Esophagus (tissue), 2 donors: ENCODE results near the gene HAUS6. TPM values are rescaled to one million over a fixed set of nuclear protein-coding genes. Genes with fewer than 3 reads are reported as not detected.
"Not testable (repeated sequence)": the region's sequence is repeated elsewhere in the genome, so short reads cannot be mapped to it uniquely, and the experiment has no call there.

Experiments
- H3K27ac ChIP-seq, 2 donors: one replicate each; pipeline ENCODE4 v1.5.1; 2013; ENCODE audit warnings: low read depth in 2 of 2, mild to moderate bottlenecking in 2 of 2, inconsistent platforms in 1 of 2, low read length in 1 of 2, moderate library complexity in 1 of 2
- H3K27me3 ChIP-seq, 2 donors: one replicate each; pipeline ENCODE4 v1.6.1; 2013; ENCODE audit warnings: low read length in 2 of 2, control low read depth in 1 of 2, mild to moderate bottlenecking in 1 of 2; ENCODE audit not compliant: insufficient read depth in 2 of 2, control insufficient read depth in 1 of 2
- H3K36me3 ChIP-seq, 2 donors: one replicate each; pipeline ENCODE4 v1.6.1; 2013; ENCODE audit warnings: low read length in 1 of 2; ENCODE audit not compliant: control insufficient read depth in 2 of 2, insufficient read depth in 2 of 2
- H3K4me1 ChIP-seq, 2 donors: one replicate each; pipeline ENCODE4 v1.6.1; 2013; ENCODE audit warnings: low read length in 1 of 2; ENCODE audit not compliant: control insufficient read depth in 2 of 2, insufficient read depth in 2 of 2
- H3K4me3 ChIP-seq, 2 donors: one replicate each; pipeline ENCODE4 v1.5.1; 2013; ENCODE audit warnings: low read length in 2 of 2, mild to moderate bottlenecking in 2 of 2, low read depth in 1 of 2, moderate library complexity in 1 of 2
- H3K9me3 ChIP-seq, 2 donors: one replicate each; pipeline ENCODE4 v1.6.1; 2013; ENCODE audit warnings: mild to moderate bottlenecking in 2 of 2, low read depth in 1 of 2, low read length in 1 of 2, moderate library complexity in 1 of 2; ENCODE audit not compliant: control insufficient read depth in 2 of 2, insufficient read depth in 1 of 2
- WGBS, 2 donors: extraction: QIAGEN DNeasy Blood & Tissue Kit; methylation state at CpG; one replicate each; pipeline ENCODE4 v1.1.7; 2013; 5-methylcytosine and 5-hydroxymethylcytosine counted together
- polyA plus RNA-seq, 2 donors: library from polyadenylated mRNA; stranded (reverse); fragments of 200-250 nt; gene quantifications; one replicate each; pipeline ENCODE4 v1.2.3, GENCODE V29; 2013
- donor health status: healthy with polysubstance abuse.
- donor health status: Bipolar disorder and iron deficiency.

HAUS6 gene
- polyA plus RNA-seq, 2 donors: 2.7 TPM

- H3K4me3 ChIP-seq: no peak overlapping the region
- peaks cover 3 to 8% of the 10 kb centered on the region in 2 donors for H3K36me3 ChIP-seq
- peak overlapping the region in 1 of 2 donors; percentile 75 for H3K27ac ChIP-seq
- 68 to 74% methylated on average over 3 of the region's 3 CpGs for WGBS, 2 donors
- H3K27me3 ChIP-seq: no peaks in the 10 kb centered on the region
- no peaks in the 10 kb centered on the region for H3K9me3 ChIP-seq
- no peaks in the 10 kb centered on the region for H3K4me1 ChIP-seq
Measured at GRCh38 chr9:19119246-19119645, 16.5 kb upstream of the HAUS6 start.

- H3K9me3 ChIP-seq: no peaks in the 10 kb centered on the region
- H3K27me3 ChIP-seq: no peaks in the 10 kb centered on the region
- WGBS, 2 donors: 94 to 99% methylated on average over 5 of the region's 5 CpGs
- peaks cover 3 to 8% of the 10 kb centered on the region in 2 donors for H3K36me3 ChIP-seq
- H3K4me3 ChIP-seq: no peak overlapping the region
- H3K4me1 ChIP-seq: no peaks in the 10 kb centered on the region
- H3K27ac ChIP-seq: no peak overlapping the region
Measured at GRCh38 chr9:19117039-19117716, 14.5 kb upstream of the HAUS6 start.

DNA sequence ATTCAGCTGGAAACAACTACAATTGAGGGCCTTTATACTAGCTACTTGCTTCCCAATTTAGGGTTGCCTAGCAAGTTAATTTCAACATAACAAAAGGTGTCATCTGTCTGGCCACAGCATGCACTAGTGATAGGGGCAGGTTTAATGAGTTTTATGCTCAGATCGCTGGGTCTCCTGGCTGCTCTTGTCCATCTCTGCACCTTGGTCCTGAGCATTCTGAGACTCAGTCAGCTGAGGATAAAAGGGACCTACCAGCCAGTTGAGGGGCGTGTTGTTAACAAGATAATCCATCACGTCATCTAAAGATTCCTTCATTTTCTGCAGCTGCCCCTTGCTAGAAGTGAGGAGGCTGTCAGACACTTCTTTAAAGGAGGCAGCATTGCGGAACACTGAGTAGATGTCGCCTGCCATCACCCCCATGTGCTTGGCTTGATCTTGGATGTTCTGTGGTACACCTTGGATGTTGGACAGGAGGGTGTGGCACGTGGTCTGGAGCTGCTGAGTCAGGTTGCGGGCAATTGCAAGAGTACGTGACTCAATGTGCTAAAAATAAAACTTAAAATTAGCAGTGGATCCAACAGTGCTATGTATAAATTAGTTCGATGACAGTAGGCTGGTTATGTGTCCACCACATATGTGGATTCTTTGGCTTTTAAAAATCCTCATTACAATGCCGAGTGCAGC, 13.5 kb upstream of the HAUS6 start:
- Histone ChIP-seq H3K9me3 (no peaks in the 10 kb centered on the region), H3K4me1 (no peaks in the 10 kb centered on the region), H3K36me3 (peaks cover 0 to 8% of the 10 kb centered on the region in 2 donors), H3K27me3 (no peaks in the 10 kb centered on the region), H3K27ac (no peak overlapping the region), H3K4me3 (no peak overlapping the region)
- WGBS, 2 donors: 76% methylated on average over 10 of the region's 10 CpGs

DNA sequence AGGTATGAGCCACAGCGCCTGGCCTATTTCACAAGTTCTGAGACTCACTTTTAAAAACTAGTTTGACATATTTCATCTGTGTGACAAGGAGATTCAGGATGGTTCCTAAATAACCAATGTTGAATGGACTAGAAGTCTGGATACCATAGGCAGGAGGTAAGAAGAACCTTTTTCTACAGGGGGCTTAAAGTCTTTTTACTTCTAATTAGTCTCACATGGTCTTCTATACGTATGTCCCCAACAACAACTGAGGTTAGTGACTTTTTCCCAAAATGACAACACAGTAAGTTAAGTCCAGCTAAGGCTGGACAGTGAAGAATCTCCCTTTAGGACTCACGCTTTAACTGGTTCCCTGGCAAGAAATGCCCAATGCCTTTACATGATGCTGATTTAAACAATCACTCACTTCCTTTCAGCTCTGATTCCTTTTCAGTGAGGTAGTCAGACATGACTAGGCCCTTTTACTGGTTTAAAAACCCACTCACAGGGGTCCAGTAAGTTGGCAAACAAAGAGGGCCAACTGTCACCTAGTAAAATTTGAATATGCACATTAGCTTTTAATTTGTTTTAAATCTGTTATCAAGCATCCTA, 12.1 kb upstream of the HAUS6 start:
- peaks cover 0 to under 1% of the 10 kb centered on the region in 2 donors for H3K36me3 ChIP-seq

DNA sequence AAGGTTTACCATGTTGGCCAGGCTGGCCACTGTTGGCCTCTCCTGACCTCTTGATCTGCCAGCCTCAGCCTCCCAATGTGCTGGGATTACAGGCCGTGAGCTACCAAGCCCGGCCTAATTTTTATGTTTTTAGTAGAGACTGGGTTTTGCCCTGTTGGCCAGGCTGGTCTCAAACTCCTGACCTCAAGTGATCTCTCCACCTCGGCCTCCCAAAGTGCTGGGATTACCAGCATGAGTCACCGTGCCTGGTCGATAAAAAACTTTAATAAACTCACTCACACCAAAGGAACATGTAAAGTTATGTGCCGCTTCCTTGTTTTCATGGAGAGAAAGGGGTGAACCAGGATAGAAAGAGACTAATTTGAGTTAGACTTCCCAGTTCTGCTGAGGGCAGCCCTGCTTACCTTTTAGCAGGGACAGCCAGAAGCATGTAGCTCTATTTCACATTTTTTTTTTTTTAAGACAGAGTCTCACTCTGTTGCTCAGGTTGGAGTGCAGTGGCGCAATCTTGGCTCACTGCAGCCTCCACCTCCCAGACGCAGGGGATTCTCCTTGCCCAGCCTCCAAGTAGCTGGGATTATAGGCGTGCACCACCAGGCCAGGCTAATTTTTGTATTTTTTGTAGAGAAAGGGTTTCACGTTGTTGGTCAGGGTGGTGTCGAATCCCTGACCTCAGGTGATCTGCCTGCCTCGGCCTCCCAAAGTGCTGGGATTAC, 11.4 kb upstream of the HAUS6 start:
- H3K4me3 ChIP-seq: no peak overlapping the region
- no peak overlapping the region for H3K27ac ChIP-seq
- no peaks in the 10 kb centered on the region for H3K9me3 ChIP-seq
- H3K27me3 ChIP-seq: no peaks in the 10 kb centered on the region
- H3K36me3 ChIP-seq: no peaks in the 10 kb centered on the region
- no peaks in the 10 kb centered on the region for H3K4me1 ChIP-seq
- 83 to 91% methylated on average over 12 of the region's 12 CpGs for WGBS, 2 donors

More for the DNA sequence above, 12.1 kb upstream of the HAUS6 start:
- no peak overlapping the region for H3K4me3 ChIP-seq
- no peaks in the 10 kb centered on the region for H3K9me3 ChIP-seq
- 96% methylated on average over 3 of the region's 3 CpGs for WGBS, 2 donors
- no peak overlapping the region for H3K27ac ChIP-seq
- no peaks in the 10 kb centered on the region for H3K4me1 ChIP-seq
- H3K27me3 ChIP-seq: no peaks in the 10 kb centered on the region

- not testable (repeated sequence) for H3K9me3 ChIP-seq, H3K4me1 ChIP-seq, H3K27ac ChIP-seq, H3K36me3 ChIP-seq, H3K4me3 ChIP-seq, H3K27me3 ChIP-seq
- 94 to 95% methylated on average over 7 of the region's 7 CpGs for WGBS, 2 donors
Measured at GRCh38 chr9:19113064-19113611, 10.4 kb upstream of the HAUS6 start.

DNA sequence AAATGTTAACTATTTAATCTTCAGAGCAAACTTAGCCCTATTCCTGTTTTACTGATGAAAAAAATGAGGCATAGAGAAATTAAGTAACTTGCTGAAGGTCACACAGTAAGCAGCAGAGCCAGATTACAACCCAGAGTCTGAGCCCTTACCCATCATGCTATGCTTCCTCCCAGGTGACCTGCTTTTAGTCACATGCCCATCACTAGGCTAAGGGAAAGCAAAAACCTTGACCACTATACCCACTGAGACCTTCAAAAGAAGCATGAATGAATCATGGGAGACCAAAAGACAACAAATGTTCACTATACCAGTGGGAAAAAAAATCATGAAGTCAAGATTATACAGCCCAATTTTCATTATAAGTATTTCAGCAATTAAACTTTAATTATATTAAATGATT, 5.3 kb upstream of the HAUS6 start:
- Histone ChIP-seq H3K4me3 (no peak overlapping the region), H3K36me3 (no peaks in the 10 kb centered on the region), H3K4me1 (no peaks in the 10 kb centered on the region), H3K27ac (no peak overlapping the region), H3K27me3 (no peaks in the 10 kb centered on the region), H3K9me3 (no peaks in the 10 kb centered on the region)

- Histone ChIP-seq H3K36me3 (no peaks in the 10 kb centered on the region), H3K9me3 (no peaks in the 10 kb centered on the region), H3K27ac (no peak overlapping the region), H3K4me3 (no peak overlapping the region), H3K4me1 (peaks cover 0 to 3% of the 10 kb centered on the region in 2 donors), H3K27me3 (no peaks in the 10 kb centered on the region)
- WGBS, 2 donors: 59 to 62% methylated on average over 14 of the region's 14 CpGs
Measured at GRCh38 chr9:19104515-19105282, 2.0 kb upstream of the HAUS6 start.

- Histone ChIP-seq H3K36me3 (no peaks in the 10 kb centered on the region), H3K4me1 (peaks cover 0 to 3% of the 10 kb centered on the region in 2 donors), H3K4me3 (peak overlapping the region; percentile 85 to 94), H3K9me3 (no peaks in the 10 kb centered on the region), H3K27me3 (no peaks in the 10 kb centered on the region), H3K27ac (peak overlapping the region; percentile 56 to 81)
- 1 to 2% methylated on average over 21 of the region's 21 CpGs for WGBS, 2 donors
Measured at GRCh38 chr9:19102181-19102630, 498 bp downstream of the HAUS6 start.
